Measurements from ENCODE around the gene SDHB. TPM values are rescaled to one million over a fixed set of nuclear protein-coding genes. Genes with fewer than 3 reads are reported as not detected.

The SDHB gene
- total RNA-seq, 4 donors from 2014 or later, result 238 to 405 (median 328) TPM

- Histone ChIP-seq H3K36me3 (peaks cover 0 to 51% of the 10 kb centered on the region in 2 donors), H3K27ac (no peak overlapping the region), H3K9me3 (no peaks in the 10 kb centered on the region), H3K4me1 (no peaks in the 10 kb centered on the region), H3K27me3 (no peaks in the 10 kb centered on the region), H3K4me3 (no peak overlapping the region)
- in situ Hi-C loops (cut with MboI; ENCODE audit: low sequenced_read_pairs in 4 of 4), result no loop called here
- intact Hi-C loops (cut with DNase I; ENCODE audit: low total_unique reads), result no loop called here
- no peak for DNase-seq
- TF ChIP-seq, protein P1, sequence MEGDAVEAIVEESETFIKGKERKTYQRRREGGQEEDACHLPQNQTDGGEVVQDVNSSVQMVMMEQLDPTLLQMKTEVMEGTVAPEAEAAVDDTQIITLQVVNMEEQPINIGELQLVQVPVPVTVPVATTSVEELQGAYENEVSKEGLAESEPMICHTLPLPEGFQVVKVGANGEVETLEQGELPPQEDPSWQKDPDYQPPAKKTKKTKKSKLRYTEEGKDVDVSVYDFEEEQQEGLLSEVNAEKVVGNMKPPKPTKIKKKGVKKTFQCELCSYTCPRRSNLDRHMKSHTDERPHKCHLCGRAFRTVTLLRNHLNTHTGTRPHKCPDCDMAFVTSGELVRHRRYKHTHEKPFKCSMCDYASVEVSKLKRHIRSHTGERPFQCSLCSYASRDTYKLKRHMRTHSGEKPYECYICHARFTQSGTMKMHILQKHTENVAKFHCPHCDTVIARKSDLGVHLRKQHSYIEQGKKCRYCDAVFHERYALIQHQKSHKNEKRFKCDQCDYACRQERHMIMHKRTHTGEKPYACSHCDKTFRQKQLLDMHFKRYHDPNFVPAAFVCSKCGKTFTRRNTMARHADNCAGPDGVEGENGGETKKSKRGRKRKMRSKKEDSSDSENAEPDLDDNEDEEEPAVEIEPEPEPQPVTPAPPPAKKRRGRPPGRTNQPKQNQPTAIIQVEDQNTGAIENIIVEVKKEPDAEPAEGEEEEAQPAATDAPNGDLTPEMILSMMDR (IDR thresholded peaks at IDR 0.05 in 4 of 5, conservative IDR thresholded peaks at IDR 0.05 in 1 of 5), result no peak
- no peak for ATAC-seq
Observed at GRCh38 chr1:17032741-17033140, 21.1 kb downstream of the SDHB start.

DNA sequence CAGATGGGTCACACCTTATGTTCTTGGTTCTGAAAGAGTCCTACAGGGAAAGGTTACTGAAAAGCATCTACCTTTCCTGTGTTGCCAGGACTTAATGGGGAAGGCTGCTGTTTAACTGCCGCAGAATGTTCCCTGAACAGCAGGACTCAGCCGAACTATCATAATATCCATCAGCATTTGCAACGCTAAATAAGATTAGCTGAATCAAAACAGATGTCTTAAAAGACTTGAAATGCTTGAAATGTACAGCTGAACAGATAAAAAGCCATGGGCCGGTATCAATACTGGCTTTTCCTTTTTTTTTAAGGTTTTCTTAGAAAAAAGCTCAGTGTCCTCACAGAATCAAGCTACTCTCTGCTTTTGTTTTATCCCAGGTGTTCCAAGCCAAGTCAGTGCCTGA, 22.4 kb downstream of the SDHB start:
- no peaks in the 10 kb centered on the region for H3K9me3 ChIP-seq
- DNase-seq, result no peak
- H3K27ac ChIP-seq, result no peak overlapping the region
- peaks cover 2 to 56% of the 10 kb centered on the region in 2 donors for H3K36me3 ChIP-seq
- TF ChIP-seq, protein P1 (IDR thresholded peaks at IDR 0.05 in 4 of 5, conservative IDR thresholded peaks at IDR 0.05 in 1 of 5), result no peak
- TF ChIP-seq POLR2A (IDR thresholded peaks at IDR 0.05), result no peak
- intact Hi-C loops (cut with DNase I; ENCODE audit: low total_unique reads) (no loop called here), in situ Hi-C loops (cut with MboI; ENCODE audit: low sequenced_read_pairs in 4 of 4) (no loop called here)
- H3K4me1 ChIP-seq, result no peaks in the 10 kb centered on the region
- H3K4me3 ChIP-seq, result no peak overlapping the region
- ATAC-seq, result no peak
- H3K27me3 ChIP-seq, result no peaks in the 10 kb centered on the region

DNA sequence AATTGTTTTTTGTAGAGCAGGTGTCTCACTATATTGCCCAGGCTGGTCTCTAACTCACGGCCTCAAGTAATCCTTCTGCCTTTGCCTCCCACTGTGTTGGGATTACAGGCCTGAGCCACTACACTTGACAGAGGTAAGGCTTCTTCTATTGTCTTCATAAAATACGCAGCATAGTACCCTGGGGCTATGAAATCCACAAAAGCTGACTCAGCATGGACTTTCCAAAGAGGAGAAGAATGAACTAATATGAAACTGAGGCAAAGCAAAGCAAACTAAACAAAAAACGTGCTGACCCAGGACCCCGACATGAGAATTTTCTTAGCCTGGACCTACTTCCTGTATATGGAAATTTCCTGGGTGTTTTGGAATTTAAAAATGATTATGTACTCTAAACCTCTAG, 23.6 kb downstream of the SDHB start:
- Histone ChIP-seq H3K27me3 (no peaks in the 10 kb centered on the region), H3K36me3 (peaks cover 4 to 67% of the 10 kb centered on the region in 2 donors), H3K4me3 (no peak overlapping the region), H3K4me1 (no peaks in the 10 kb centered on the region), H3K27ac (no peak overlapping the region), H3K9me3 (no peaks in the 10 kb centered on the region)
- in situ Hi-C loops (cut with MboI; ENCODE audit: low sequenced_read_pairs in 4 of 4) (no loop called here), intact Hi-C loops (cut with DNase I; ENCODE audit: low total_unique reads) (no loop called here)
- no peak for DNase-seq
- TF ChIP-seq POLR2A (IDR thresholded peaks at IDR 0.05), result no peak
- TF ChIP-seq, protein P1 (IDR thresholded peaks at IDR 0.05 in 4 of 5, conservative IDR thresholded peaks at IDR 0.05 in 1 of 5), result no peak
- no peak for ATAC-seq

DNA sequence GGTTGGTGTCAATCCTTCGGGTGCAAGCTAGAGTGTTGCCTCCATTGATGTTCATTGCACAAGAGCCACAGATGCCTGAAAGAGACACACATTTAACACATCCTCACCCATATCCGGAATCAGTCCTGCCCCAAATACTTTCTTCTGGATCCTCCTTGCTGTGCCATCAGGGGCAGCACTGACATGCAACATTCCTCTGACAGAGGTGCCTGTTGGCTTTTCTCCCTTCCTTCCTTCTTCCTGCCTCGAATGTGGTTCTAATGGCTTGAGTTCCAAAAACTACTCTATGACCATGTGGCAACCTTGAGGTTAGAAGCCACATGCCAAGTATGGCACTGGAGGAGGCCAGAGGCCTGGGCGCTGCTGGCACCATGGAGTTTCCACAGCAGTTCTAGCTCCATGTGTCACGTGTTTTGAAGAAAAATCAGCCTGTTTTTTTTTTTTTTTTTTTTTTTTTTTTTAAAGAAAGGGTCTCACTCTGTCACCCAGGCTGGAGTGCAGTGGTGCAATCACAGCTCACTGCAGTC, 25.1 kb downstream of the SDHB start:
- Histone ChIP-seq H3K4me3 (no peak overlapping the region), H3K36me3 (peaks cover 9 to 82% of the 10 kb centered on the region in 2 donors), H3K27me3 (no peaks in the 10 kb centered on the region), H3K4me1 (no peaks in the 10 kb centered on the region), H3K27ac (peak overlapping the region in 1 of 4 donors; percentile 29), H3K9me3 (no peaks in the 10 kb centered on the region)
- peak in 1 of 2 donors; percentile 35 for ATAC-seq
- TF ChIP-seq, protein P1 (IDR thresholded peaks at IDR 0.05 in 4 of 5, conservative IDR thresholded peaks at IDR 0.05 in 1 of 5), result no peak
- no peak for TF ChIP-seq POLR2A (IDR thresholded peaks at IDR 0.05)
- no peak for DNase-seq
- in situ Hi-C loops (cut with MboI; ENCODE audit: low sequenced_read_pairs in 4 of 4), result no loop called here
- intact Hi-C loops (cut with DNase I; ENCODE audit: low total_unique reads), result loop anchor here (1.0 kb wide), 1 partner anchor 16 kb away; no protein-coding TSS in a partner anchor

- intact Hi-C loops (cut with DNase I; ENCODE audit: low total_unique reads), result no loop called here
- H3K27ac ChIP-seq, result no peak overlapping the region
- in situ Hi-C loops (cut with MboI; ENCODE audit: low sequenced_read_pairs in 4 of 4), result no loop called here
- no peak overlapping the region for H3K4me3 ChIP-seq
- ATAC-seq (peak in 1 of 2 donors; percentile 27), DNase-seq (no peak)
- TF ChIP-seq, protein P1 (IDR thresholded peaks at IDR 0.05 in 4 of 5, conservative IDR thresholded peaks at IDR 0.05 in 1 of 5), result no peak
- no peak for TF ChIP-seq POLR2A (IDR thresholded peaks at IDR 0.05)
- H3K9me3 ChIP-seq, result no peaks in the 10 kb centered on the region
- no peaks in the 10 kb centered on the region for H3K4me1 ChIP-seq
- no peaks in the 10 kb centered on the region for H3K27me3 ChIP-seq
- peaks cover 9 to 83% of the 10 kb centered on the region in 2 donors for H3K36me3 ChIP-seq
Observed at GRCh38 chr1:17027900-17028299, 25.9 kb downstream of the SDHB start.

All from gastrocnemius medialis (tissue), 4 donors.